HFFc6 (cell line): ENCODE data around the gene MLLT3. TPM values are rescaled to one million over a fixed set of nuclear protein-coding genes. Genes with fewer than 3 reads are reported as not detected.

Source experiments
- DNase-seq: peaks from one replicate; pipeline ENCODE4 v3.0.0-alpha.2; 2018
- H3K27ac Mint-ChIP-seq: 2 replicates; pipeline ENCODE4 v1.8.0; 2020; ENCODE audit warnings: mild to moderate bottlenecking, mixed read lengths
- H3K27me3 Mint-ChIP-seq: 2 replicates; pipeline ENCODE4 v1.8.0; 2021; ENCODE audit warnings: mild to moderate bottlenecking, moderate library complexity, mixed read lengths; ENCODE audit not compliant: insufficient read depth
- H3K36me3 Mint-ChIP-seq: 2 replicates; pipeline ENCODE4 v1.8.0; 2021; ENCODE audit warnings: low read depth, mixed read lengths
- H3K4me1 Mint-ChIP-seq: 2 replicates; pipeline ENCODE4 v1.8.0; 2020; ENCODE audit warnings: low read depth, mixed read lengths
- H3K4me3 Mint-ChIP-seq: 2 replicates; pipeline ENCODE4 v1.8.0; 2020; ENCODE audit warnings: mild to moderate bottlenecking, moderate library complexity, mixed read lengths
- H3K9me3 Mint-ChIP-seq: 2 replicates; pipeline ENCODE4 v1.8.0; 2020; ENCODE audit warnings: mild to moderate bottlenecking, mixed read lengths
- total RNA-seq, 6 experiments: library from RNA; stranded (reverse); fragmentation: NEBNext Ultra II Directional; extraction: Animal tissue kit (Norgen Biotek cat#: 25700); gene quantifications; 2 replicates in 1 of 6; 3 replicates in 5 of 6; pipeline ENCODE4 v1.2.3, GENCODE V29; 2021
- TF ChIP-seq, protein P1 (sequence below): fragments of 200-600 bp; sonication (generic); IDR thresholded peaks from 2 replicates; pipeline ENCODE4 v1.5.0; 2021; ENCODE audit warnings: antibody characterized with exemption, mild to moderate bottlenecking

MLLT3 gene
- total RNA-seq, 6 experiments from 2014 or later, result 23.1 to 27.5 (median 24.7) TPM

DNA sequence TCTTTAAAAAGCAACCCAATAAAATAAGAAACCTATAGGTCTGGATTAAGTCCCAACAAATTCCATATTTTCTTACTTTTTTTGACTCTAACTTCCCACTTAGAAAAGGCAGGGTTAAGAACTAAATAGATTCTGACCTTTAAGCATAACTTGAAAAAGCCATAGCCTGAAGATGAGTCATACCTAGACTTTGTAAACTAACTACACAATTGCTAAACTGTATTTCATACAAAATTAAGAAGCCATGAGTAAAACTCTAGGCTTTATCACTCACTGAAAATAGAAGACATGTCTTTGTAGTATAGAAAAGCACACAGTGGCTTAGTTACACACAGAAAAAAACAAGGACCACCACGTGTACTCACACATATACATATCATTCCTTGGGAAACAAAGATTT lies 51.5 kb downstream of the MLLT3 start:
- Mint-ChIP-seq H3K27ac (peak overlapping the region; percentile 74), H3K27me3 (no peaks in the 10 kb centered on the region; the same call in 1 of the 2 replicates), H3K9me3 (peaks cover 9% of the 10 kb centered on the region; the same call in 1 of the 2 replicates), H3K36me3 (peaks cover 13% of the 10 kb centered on the region), H3K4me3 (peak overlapping the region; percentile 70), H3K4me1 (peaks cover 57% of the 10 kb centered on the region)
- TF ChIP-seq, protein P1, sequence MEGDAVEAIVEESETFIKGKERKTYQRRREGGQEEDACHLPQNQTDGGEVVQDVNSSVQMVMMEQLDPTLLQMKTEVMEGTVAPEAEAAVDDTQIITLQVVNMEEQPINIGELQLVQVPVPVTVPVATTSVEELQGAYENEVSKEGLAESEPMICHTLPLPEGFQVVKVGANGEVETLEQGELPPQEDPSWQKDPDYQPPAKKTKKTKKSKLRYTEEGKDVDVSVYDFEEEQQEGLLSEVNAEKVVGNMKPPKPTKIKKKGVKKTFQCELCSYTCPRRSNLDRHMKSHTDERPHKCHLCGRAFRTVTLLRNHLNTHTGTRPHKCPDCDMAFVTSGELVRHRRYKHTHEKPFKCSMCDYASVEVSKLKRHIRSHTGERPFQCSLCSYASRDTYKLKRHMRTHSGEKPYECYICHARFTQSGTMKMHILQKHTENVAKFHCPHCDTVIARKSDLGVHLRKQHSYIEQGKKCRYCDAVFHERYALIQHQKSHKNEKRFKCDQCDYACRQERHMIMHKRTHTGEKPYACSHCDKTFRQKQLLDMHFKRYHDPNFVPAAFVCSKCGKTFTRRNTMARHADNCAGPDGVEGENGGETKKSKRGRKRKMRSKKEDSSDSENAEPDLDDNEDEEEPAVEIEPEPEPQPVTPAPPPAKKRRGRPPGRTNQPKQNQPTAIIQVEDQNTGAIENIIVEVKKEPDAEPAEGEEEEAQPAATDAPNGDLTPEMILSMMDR, result no peak
- DNase-seq, result peak; percentile 60

DNA sequence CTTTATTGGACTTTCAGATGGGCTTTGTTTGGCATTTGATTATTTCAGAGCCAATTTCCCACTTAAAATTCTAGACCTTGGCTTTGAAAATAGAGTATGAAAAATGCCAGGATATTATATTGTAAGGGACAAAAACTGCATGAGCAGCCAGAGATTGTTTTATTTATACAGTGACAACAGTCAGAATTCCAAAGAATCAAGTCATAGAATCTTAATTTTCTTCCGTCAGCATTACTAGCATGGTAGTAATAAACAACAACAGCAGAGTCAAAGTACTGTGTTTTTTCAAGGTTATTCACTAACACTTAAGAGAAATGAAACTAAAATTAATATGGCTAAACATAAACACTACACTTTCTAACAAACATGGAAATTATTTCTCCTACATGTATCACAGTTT lies 52.2 kb downstream of the MLLT3 start:
- Mint-ChIP-seq H3K4me1 (peaks cover 58% of the 10 kb centered on the region), H3K27ac (peak overlapping the region; percentile 74), H3K9me3 (peaks cover 3% of the 10 kb centered on the region; the same call in 1 of the 2 replicates), H3K27me3 (no peaks in the 10 kb centered on the region; the same call in 1 of the 2 replicates), H3K4me3 (peak overlapping the region; percentile 70), H3K36me3 (peaks cover 7% of the 10 kb centered on the region)
- TF ChIP-seq, protein P1, result no peak
- DNase-seq, result peak; percentile 36

DNA sequence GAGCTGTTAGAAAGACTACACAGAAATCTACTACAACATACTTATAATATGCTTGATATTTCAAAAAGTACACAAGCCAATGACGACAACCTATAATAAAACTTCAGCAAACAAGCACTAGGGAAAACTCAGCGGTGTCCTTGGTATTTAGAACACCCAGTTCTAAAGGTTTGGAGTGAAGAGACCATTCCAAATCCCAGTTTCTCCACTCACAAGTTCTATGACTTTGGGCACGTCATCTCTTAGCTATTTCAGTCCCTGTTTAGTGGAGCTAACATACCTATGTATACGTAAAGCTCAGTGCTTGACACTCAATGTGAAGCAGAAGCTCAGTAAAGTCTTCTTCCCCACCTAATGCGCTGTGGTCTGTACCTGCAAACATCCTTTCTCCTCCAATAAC lies 52.8 kb downstream of the MLLT3 start:
- H3K27me3 Mint-ChIP-seq, result no peaks in the 10 kb centered on the region; the same call in 1 of the 2 replicates
- H3K27ac Mint-ChIP-seq, result peak overlapping the region; percentile 74
- no peak for DNase-seq
- peaks cover 1% of the 10 kb centered on the region; the same call in 1 of the 2 replicates for H3K36me3 Mint-ChIP-seq
- peak overlapping the region; percentile 70 for H3K4me3 Mint-ChIP-seq
- peaks cover 63% of the 10 kb centered on the region for H3K4me1 Mint-ChIP-seq
- H3K9me3 Mint-ChIP-seq, result no peaks in the 10 kb centered on the region
- TF ChIP-seq, protein P1, result no peak

DNA sequence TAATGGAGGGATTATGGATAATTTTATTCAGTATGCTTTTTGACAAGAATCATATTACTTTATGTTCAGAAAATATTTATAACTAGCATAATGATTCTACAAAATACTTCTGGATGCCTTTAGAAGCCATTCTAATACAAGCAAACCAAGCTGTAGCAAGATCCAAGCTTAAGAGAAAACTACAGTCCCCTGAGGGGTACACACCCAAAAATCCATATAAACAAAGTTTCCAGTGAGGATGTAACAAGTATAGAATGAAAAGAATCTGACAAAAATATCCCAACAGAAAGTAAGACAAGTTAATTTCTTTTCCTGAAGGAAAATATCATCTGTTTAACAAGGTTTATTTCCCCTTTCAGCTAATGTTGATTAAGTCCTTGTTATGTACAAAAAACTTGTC lies 53.9 kb downstream of the MLLT3 start:
- TF ChIP-seq, protein P1, result no peak
- H3K4me1 Mint-ChIP-seq, result peaks cover 65% of the 10 kb centered on the region
- H3K9me3 Mint-ChIP-seq, result no peaks in the 10 kb centered on the region
- H3K4me3 Mint-ChIP-seq, result peak overlapping the region; percentile 23; the same call in 1 of the 2 replicates
- peak overlapping the region; percentile 74 for H3K27ac Mint-ChIP-seq
- peak; percentile 3 for DNase-seq
- H3K27me3 Mint-ChIP-seq, result no peaks in the 10 kb centered on the region; the same call in 1 of the 2 replicates
- H3K36me3 Mint-ChIP-seq, result no peaks in the 10 kb centered on the region

DNA sequence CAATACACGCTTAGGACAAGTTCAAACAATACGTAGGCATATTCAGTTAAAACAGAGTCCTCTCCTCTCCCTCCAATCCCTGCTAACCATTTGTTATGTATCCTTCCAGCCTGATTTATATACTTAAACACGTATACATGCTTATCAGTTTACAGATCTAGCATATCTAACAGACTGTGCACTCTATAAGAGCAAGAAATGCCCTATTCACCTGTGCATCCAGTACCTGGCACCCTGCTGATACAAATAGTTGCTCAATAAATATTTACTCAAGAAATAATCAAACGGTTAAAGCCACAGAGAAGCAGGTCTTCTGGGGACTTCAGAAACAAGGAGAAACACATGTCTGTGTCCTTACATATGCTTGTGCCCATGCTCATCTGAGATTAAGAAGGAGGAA lies 55.9 kb downstream of the MLLT3 start:
- no peaks in the 10 kb centered on the region; the same call in 1 of the 2 replicates for H3K27me3 Mint-ChIP-seq
- peaks cover 76% of the 10 kb centered on the region for H3K4me1 Mint-ChIP-seq
- no peaks in the 10 kb centered on the region for H3K9me3 Mint-ChIP-seq
- no peak for DNase-seq
- TF ChIP-seq, protein P1, result no peak
- no peak overlapping the region for H3K27ac Mint-ChIP-seq
- no peak overlapping the region for H3K4me3 Mint-ChIP-seq
- no peaks in the 10 kb centered on the region for H3K36me3 Mint-ChIP-seq
